HL-60/S4 (cell line): ENCODE data around the gene IFNAR2.
"Not testable (repeated sequence)": the region's sequence is repeated elsewhere in the genome, so short reads cannot be mapped to it uniquely, and the experiment has no call there.

Source experiments
- in situ Hi-C: fragments of 300-500 bp; cut with MboI; formaldehyde crosslinking; loops from 2 replicates; pipeline ENCODE4 v1.14.3; 2022; ENCODE audit warnings: low sequenced_read_pairs

The IFNAR2 gene

GRCh38 chr21:33212159-33212851, 17.4 kb upstream of the IFNAR2 start:
- in situ Hi-C loops = no loop called here

GRCh38 chr21:33214056-33214455, 15.7 kb upstream of the IFNAR2 start:
- in situ Hi-C loops = no loop called here

- in situ Hi-C loops = no loop called here
Measured at GRCh38 chr21:33217138-33217520, 12.6 kb upstream of the IFNAR2 start.

DNA sequence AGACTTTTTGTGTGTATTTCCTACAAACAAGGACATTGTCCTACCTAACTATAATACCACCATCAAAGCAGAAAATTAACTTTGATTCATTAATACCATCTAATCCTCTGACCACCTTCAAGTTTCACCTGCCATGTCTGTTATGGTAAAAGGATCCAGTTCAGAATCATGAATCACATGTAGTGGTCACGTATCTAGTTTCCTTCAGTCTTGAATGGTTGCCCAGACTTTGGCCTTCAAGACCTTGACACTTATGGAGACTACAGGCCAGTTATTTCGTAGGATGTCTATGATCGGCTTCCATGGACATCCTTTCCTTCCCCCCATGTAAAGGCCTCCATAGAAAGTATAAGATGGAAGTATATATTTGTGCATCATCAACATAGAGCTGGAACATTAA, 10.4 kb upstream of the IFNAR2 start:
- in situ Hi-C loops = no loop called here

- in situ Hi-C loops = no loop called here
Measured at GRCh38 chr21:33219954-33220353, 9.8 kb upstream of the IFNAR2 start.

- in situ Hi-C loops = not testable (repeated sequence)
Measured at GRCh38 chr21:33225376-33225775, 4.4 kb upstream of the IFNAR2 start.

- in situ Hi-C loops = no loop called here
Measured at GRCh38 chr21:33228455-33228854, 1.3 kb upstream of the IFNAR2 start.

DNA sequence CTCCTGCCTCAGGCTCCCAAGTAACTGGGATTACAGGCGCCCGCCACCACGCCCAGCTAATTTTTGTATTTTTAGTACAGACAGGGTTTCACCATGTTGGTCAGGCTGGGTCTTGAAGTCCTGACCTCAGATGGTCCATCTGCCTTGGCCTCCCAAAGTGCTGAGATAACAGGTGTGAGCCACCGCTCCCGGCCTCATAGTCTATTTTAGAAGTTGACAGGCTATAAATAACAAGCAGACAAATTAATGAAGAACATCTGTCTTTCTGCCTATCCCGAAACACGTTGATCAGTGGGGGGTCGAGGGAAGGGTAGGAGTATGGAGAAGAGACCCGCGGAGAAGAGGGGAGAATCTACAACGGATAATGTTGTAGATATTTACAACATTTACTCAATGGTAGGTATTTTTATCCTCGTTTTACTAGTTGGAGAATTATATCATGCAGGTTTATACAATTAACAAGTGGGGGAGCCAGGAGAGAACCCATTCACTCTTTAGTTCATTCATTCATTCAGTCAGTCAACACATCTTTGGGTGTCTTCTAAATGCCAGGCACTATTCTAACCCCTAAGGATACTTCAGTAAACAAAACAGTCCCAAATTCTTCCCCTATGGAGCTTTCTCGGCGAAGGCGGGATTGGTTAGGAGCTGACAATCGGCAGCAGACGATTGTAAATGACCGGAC, 497 bp upstream of the IFNAR2 start:
- in situ Hi-C loops = no loop called here

DNA sequence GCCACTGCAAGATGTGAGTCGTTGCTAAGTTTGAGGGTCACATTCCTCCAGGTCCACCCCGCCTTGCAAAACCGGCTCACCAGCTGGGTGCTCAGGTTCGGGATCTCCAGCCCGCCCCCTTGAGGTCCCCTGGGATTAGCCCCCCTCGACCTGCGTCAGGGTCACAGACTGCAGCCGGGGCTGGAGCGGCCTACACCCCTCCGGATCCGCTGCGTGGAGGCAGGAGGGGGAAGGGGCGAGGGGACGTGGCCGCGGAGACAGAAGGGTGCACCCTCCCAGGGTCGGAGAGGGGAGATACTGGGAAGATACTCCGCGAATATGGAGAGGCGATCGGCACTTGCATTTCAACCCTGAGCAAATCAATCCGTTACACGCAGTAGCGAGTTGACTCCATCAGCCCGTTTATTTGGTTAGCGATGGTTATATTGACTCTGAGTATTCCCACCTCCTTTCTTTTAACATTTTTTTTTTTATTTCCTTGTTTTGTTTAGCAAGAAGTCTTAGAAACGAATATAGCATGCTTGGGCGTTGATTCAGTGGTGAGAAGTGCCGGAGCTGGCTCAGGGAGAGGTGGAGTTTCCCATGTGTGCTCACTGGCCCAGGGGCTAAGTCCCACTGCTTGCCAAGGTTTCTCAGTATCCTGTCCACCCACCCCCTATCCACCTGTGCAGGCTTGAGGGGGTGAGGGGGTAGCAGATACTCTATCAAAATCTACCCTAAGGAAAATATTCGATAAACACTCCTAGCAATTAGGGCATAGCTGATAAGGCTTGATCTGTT, 997 bp downstream of the IFNAR2 start:
- in situ Hi-C loops = no loop called here

GRCh38 chr21:33231526-33231925, 1.8 kb downstream of the IFNAR2 start:
- in situ Hi-C loops = no loop called here

- in situ Hi-C loops = no loop called here
Measured at GRCh38 chr21:33232291-33233034, 2.7 kb downstream of the IFNAR2 start.

GRCh38 chr21:33234635-33235520, 5.1 kb downstream of the IFNAR2 start:
- in situ Hi-C loops = no loop called here

GRCh38 chr21:33236013-33236686, 6.4 kb downstream of the IFNAR2 start:
- in situ Hi-C loops = no loop called here

- in situ Hi-C loops = no loop called here
Measured at GRCh38 chr21:33236766-33237165, 7.0 kb downstream of the IFNAR2 start.

DNA sequence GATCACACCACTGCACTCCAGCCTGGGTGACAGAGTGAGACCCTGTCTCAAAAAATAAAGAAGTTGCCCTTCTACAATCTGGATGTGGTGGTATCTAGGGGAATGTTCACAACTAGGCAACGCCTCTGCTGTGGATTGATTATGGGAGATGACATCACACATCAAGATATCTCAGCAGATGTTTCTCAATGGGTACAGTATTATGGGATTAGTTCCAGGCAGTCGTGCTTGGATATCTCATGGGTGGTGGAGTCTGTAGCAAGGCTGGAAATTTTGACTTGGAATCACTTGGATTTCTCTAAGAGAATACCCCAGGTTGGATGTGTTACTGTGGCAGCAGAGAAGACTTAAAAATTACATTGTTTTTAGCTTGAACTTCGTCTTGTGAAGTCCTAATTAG, 7.7 kb downstream of the IFNAR2 start:
- in situ Hi-C loops = no loop called here

DNA sequence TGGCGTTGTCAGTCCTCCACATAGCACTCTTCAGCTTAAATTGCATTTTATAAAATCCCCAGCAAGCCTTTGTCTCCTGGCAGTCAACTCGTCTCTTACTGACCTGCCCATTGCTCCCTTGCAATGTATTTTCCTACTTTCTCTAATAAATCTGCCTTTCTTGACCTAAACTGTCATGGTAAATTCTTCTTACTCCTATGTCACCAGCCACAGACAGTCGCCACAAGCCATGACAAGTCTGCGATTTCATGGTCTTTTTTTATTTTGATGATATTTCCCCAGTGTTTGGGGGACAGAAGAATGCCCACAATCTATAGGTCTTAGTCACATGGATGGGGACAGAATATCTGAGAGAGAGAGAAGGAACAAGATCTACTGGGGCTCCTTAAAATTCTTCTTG, 8.4 kb downstream of the IFNAR2 start:
- in situ Hi-C loops = no loop called here

- in situ Hi-C loops = no loop called here
Measured at GRCh38 chr21:33238565-33239255, 9.0 kb downstream of the IFNAR2 start.

DNA sequence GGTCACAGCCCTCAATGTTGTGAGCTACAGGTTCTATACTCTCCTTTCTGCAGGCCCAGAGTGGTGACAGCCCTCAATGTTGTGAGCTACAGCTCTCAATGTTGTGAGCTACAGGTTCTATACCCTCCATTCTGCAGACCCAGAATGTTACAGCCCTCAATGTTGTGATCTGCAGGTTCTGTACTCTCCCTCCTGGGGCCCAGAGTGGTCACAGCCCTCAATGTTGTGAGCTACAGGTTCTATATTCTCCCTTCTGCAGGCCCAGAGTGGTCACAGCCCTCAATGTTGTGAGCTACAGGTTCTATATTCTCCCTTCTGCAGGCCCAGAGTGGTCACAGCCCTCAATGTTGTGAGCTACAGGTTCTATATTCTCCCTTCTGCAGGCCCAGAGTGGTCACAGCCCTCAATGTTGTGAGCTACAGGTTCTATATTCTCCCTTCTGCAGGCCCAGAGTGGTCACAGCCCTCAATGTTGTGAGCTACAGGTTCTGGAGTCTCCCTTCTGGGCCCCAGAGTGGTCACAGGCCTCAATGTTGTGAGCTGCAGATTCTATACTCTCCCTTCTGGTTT, 9.9 kb downstream of the IFNAR2 start:
- in situ Hi-C loops = not testable (repeated sequence)

- in situ Hi-C loops = no loop called here
Measured at GRCh38 chr21:33240404-33240803, 10.7 kb downstream of the IFNAR2 start.
